ENCODE data around the gene TSPAN5. TPM values are rescaled to one million over a fixed set of nuclear protein-coding genes. Genes with fewer than 3 reads are reported as not detected.

The TSPAN5 gene
- total RNA-seq, 3 donors from 2014 or later (not counting 1 experiment from before 2014, with no cell fraction given) = 6.8 to 13.7 (median 11.4) TPM

GRCh38 chr4:98639523-98639922 is 18.9 kb downstream of the TSPAN5 start:
- TF ChIP-seq, protein P1, sequence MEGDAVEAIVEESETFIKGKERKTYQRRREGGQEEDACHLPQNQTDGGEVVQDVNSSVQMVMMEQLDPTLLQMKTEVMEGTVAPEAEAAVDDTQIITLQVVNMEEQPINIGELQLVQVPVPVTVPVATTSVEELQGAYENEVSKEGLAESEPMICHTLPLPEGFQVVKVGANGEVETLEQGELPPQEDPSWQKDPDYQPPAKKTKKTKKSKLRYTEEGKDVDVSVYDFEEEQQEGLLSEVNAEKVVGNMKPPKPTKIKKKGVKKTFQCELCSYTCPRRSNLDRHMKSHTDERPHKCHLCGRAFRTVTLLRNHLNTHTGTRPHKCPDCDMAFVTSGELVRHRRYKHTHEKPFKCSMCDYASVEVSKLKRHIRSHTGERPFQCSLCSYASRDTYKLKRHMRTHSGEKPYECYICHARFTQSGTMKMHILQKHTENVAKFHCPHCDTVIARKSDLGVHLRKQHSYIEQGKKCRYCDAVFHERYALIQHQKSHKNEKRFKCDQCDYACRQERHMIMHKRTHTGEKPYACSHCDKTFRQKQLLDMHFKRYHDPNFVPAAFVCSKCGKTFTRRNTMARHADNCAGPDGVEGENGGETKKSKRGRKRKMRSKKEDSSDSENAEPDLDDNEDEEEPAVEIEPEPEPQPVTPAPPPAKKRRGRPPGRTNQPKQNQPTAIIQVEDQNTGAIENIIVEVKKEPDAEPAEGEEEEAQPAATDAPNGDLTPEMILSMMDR (IDR thresholded peaks at IDR 0.05) = no peak
- Histone ChIP-seq H3K9me3 (ENCODE audit: control insufficient read depth, insufficient read depth, low read length) (no peaks in the 10 kb centered on the region), H3K27ac (ENCODE audit: low read length) (peak overlapping the region; percentile 29), H3K4me3 (ENCODE audit: low read length) (peak overlapping the region; percentile 3), H3K27me3 (ENCODE audit: control insufficient read depth, insufficient read depth, low read length) (no peaks in the 10 kb centered on the region), H3K4me1 (ENCODE audit: control insufficient read depth, insufficient read depth, low read length) (peaks cover 8% of the 10 kb centered on the region), H3K36me3 (ENCODE audit: control insufficient read depth, insufficient read depth, low read length) (no peaks in the 10 kb centered on the region)
- Mint-ChIP-seq H3K36me3 (no peaks in the 10 kb centered on the region), H3K4me1 (peaks cover 30 to 36% of the 10 kb centered on the region in 2 donors), H3K27me3 (ENCODE audit: low read depth in 2 of 2) (no peaks in the 10 kb centered on the region), H3K9me3 (peaks cover 0 to 2% of the 10 kb centered on the region in 2 donors), H3K27ac (peak overlapping the region; percentile 86 to 92), H3K4me3 (peak overlapping the region; percentile 87)
- intact Hi-C loops (cut with micrococcal nuclease) = no loop called here
- WGBS (ENCODE audit: insufficient coverage) = 44% methylated on average over 1 of the region's 2 CpGs
- ATAC-seq (peak; percentile 63 to 87 (median 74)), DNase-seq (peak in 1 of 2 donors; percentile 60)

DNA sequence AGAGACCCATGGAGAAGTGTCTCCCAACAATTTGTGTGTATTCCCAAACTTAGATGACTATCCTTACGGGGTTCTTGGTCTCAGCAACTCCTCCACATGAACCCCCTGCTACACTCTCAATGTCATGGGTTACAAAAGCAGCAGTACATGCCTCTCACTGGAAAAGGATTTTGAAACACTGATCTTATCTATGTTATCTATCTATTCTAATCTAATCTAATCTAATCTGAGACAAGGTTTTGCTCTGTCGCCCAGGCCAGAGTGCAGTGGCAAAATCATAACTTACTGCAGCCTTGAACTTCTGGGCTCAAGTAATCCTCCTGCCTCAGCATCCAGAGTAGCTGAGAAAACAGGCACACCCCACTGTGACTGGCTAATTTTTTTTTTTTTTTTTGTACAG is 19.3 kb downstream of the TSPAN5 start:
- intact Hi-C loops (cut with micrococcal nuclease) = no loop called here
- Histone ChIP-seq H3K4me1 (ENCODE audit: control insufficient read depth, insufficient read depth, low read length) (peaks cover 8% of the 10 kb centered on the region), H3K27me3 (ENCODE audit: control insufficient read depth, insufficient read depth, low read length) (no peaks in the 10 kb centered on the region), H3K9me3 (ENCODE audit: control insufficient read depth, insufficient read depth, low read length) (no peaks in the 10 kb centered on the region), H3K27ac (ENCODE audit: low read length) (peak overlapping the region; percentile 29), H3K4me3 (ENCODE audit: low read length) (peak overlapping the region; percentile 3), H3K36me3 (ENCODE audit: control insufficient read depth, insufficient read depth, low read length) (no peaks in the 10 kb centered on the region)
- peaks cover 29 to 35% of the 10 kb centered on the region in 2 donors for H3K4me1 Mint-ChIP-seq
- peak overlapping the region; percentile 87 for H3K4me3 Mint-ChIP-seq
- H3K27ac Mint-ChIP-seq = peak overlapping the region; percentile 86 to 92
- peak in 1 of 3 donors; percentile 10 for ATAC-seq
- no peaks in the 10 kb centered on the region for H3K36me3 Mint-ChIP-seq
- no peaks in the 10 kb centered on the region for H3K27me3 Mint-ChIP-seq (ENCODE audit: low read depth in 2 of 2)
- 93% methylated on average over 2 of the region's 2 CpGs for WGBS (ENCODE audit: insufficient coverage)
- H3K9me3 Mint-ChIP-seq = peaks cover 0 to 2% of the 10 kb centered on the region in 2 donors
- no peak for DNase-seq
- TF ChIP-seq, protein P1 (IDR thresholded peaks at IDR 0.05) = no peak

GRCh38 chr4:98638661-98639060 is 19.8 kb downstream of the TSPAN5 start:
- Histone ChIP-seq H3K27me3 (ENCODE audit: control insufficient read depth, insufficient read depth, low read length) (no peaks in the 10 kb centered on the region), H3K27ac (ENCODE audit: low read length) (no peak overlapping the region), H3K36me3 (ENCODE audit: control insufficient read depth, insufficient read depth, low read length) (no peaks in the 10 kb centered on the region), H3K4me3 (ENCODE audit: low read length) (no peak overlapping the region), H3K9me3 (ENCODE audit: control insufficient read depth, insufficient read depth, low read length) (no peaks in the 10 kb centered on the region), H3K4me1 (ENCODE audit: control insufficient read depth, insufficient read depth, low read length) (peaks cover 8% of the 10 kb centered on the region)
- 98% methylated on average over 5 of the region's 5 CpGs for WGBS (ENCODE audit: insufficient coverage)
- Mint-ChIP-seq H3K4me1 (peaks cover 25 to 31% of the 10 kb centered on the region in 2 donors), H3K27me3 (ENCODE audit: low read depth in 2 of 2) (no peaks in the 10 kb centered on the region), H3K27ac (peak overlapping the region in 1 of 2 donors; percentile 92), H3K4me3 (peak overlapping the region; percentile 18), H3K36me3 (no peaks in the 10 kb centered on the region), H3K9me3 (peaks cover 0 to 2% of the 10 kb centered on the region in 2 donors)
- ATAC-seq (no peak), DNase-seq (no peak)
- TF ChIP-seq, protein P1 (IDR thresholded peaks at IDR 0.05) = no peak
- intact Hi-C loops (cut with micrococcal nuclease) = no loop called here

DNA sequence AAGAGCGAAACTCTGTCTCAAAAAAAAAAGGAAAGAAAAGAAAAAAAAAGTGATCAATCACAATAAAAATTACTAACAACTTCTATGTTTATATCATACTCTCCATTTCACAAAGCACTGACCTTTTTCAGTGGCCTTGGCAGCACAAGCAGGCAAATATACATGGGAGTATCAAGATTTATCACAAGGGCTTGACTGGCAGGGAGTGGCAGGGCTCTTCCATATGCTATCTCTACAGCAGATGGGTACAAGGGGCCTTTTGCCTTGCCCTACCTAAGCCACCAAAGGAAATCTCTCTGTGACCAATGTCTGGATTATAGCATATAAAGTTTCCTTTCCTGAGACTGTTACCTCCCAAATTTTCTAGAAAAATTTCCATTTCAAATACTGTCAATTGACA is 24.4 kb downstream of the TSPAN5 start:
- TF ChIP-seq, protein P1 (IDR thresholded peaks at IDR 0.05) = no peak
- peaks cover 22 to 26% of the 10 kb centered on the region in 2 donors for H3K4me1 Mint-ChIP-seq
- H3K4me3 ChIP-seq (ENCODE audit: low read length) = no peak overlapping the region

More for the DNA sequence above, 24.4 kb downstream of the TSPAN5 start:
- no peak overlapping the region for H3K27ac Mint-ChIP-seq
- WGBS (ENCODE audit: insufficient coverage) = no CpG with 5 or more reads among the region's 1 CpG
- H3K4me3 Mint-ChIP-seq = no peak overlapping the region
- Histone ChIP-seq H3K4me1 (ENCODE audit: control insufficient read depth, insufficient read depth, low read length) (peaks cover 4% of the 10 kb centered on the region), H3K36me3 (ENCODE audit: control insufficient read depth, insufficient read depth, low read length) (no peaks in the 10 kb centered on the region), H3K9me3 (ENCODE audit: control insufficient read depth, insufficient read depth, low read length) (no peaks in the 10 kb centered on the region), H3K27ac (ENCODE audit: low read length) (no peak overlapping the region), H3K27me3 (ENCODE audit: control insufficient read depth, insufficient read depth, low read length) (no peaks in the 10 kb centered on the region)
- ATAC-seq = no peak
- intact Hi-C loops (cut with micrococcal nuclease) = no loop called here
- no peak for DNase-seq
- no peaks in the 10 kb centered on the region for H3K27me3 Mint-ChIP-seq (ENCODE audit: low read depth in 2 of 2)
- H3K9me3 Mint-ChIP-seq = no peaks in the 10 kb centered on the region
- H3K36me3 Mint-ChIP-seq = no peaks in the 10 kb centered on the region

Data from natural killer cell (primary cell).